ENCODE data around the gene TGFBR3. TPM values are rescaled to one million over a fixed set of nuclear protein-coding genes. Genes with fewer than 3 reads are reported as not detected.

The TGFBR3 gene
- total RNA-seq, 1 donor from 2014 or later = 2.5 TPM

- no peak overlapping the region for H3K27ac Mint-ChIP-seq (ENCODE audit: unreplicated experiment)
- no peaks in the 10 kb centered on the region for H3K27me3 ChIP-seq (ENCODE audit: insufficient read depth, low read length)
- H4K20me1 ChIP-seq (ENCODE audit: insufficient read depth, low read length) = no peaks in the 10 kb centered on the region
- H3K79me2 ChIP-seq (ENCODE audit: insufficient read depth, low read length) = no peaks in the 10 kb centered on the region
- H3K36me3 ChIP-seq (ENCODE audit: insufficient read depth, low read length) = no peaks in the 10 kb centered on the region
- H3K4me3 ChIP-seq (ENCODE audit: insufficient read depth, low read depth, low read length) = no peak overlapping the region
- TF ChIP-seq EZH2 (IDR thresholded peaks at IDR 0.05; ENCODE audit: insufficient read depth, low read length) (no peak), CTCF (IDR thresholded peaks at IDR 0.05; ENCODE audit: insufficient read depth, low read depth, low read length) (no peak)
- H3K4me3 Mint-ChIP-seq (ENCODE audit: unreplicated experiment) = no peak overlapping the region
- H3K9me3 ChIP-seq (ENCODE audit: insufficient read depth, low read depth, low read length) = no peaks in the 10 kb centered on the region
- H3K27ac ChIP-seq (ENCODE audit: low read depth, low read length) = no peak overlapping the region
- DNase-seq (ENCODE audit: low read depth) (no peak), FAIRE-seq (no peak)
- H3K36me3 Mint-ChIP-seq (ENCODE audit: low read depth, unreplicated experiment) = peaks cover 2% of the 10 kb centered on the region
- no peak overlapping the region for H3K4me2 ChIP-seq (ENCODE audit: low read length)
- no peaks in the 10 kb centered on the region for H3K4me1 ChIP-seq (ENCODE audit: insufficient read depth, low read length)
- H3K9ac ChIP-seq (ENCODE audit: low read length) = no peak overlapping the region
- peaks cover 2% of the 10 kb centered on the region for H3K9me3 Mint-ChIP-seq (ENCODE audit: unreplicated experiment)
- H2AFZ ChIP-seq (ENCODE audit: low read depth, low read length) = no peak overlapping the region
- H3K4me1 Mint-ChIP-seq (ENCODE audit: low read depth, unreplicated experiment) = no peaks in the 10 kb centered on the region
- peaks cover 2% of the 10 kb centered on the region for H3K27me3 Mint-ChIP-seq (ENCODE audit: low read depth, unreplicated experiment)
Observed at GRCh38 chr1:91718877-91719276, 167.1 kb downstream of the TGFBR3 start.

- H3K4me3 ChIP-seq (ENCODE audit: insufficient read depth, low read depth, low read length) = no peak overlapping the region
- DNase-seq (ENCODE audit: low read depth) (no peak), FAIRE-seq (no peak)
- no peak overlapping the region for H3K4me2 ChIP-seq (ENCODE audit: low read length)
- Mint-ChIP-seq H3K4me3 (ENCODE audit: unreplicated experiment) (no peak overlapping the region), H3K27ac (ENCODE audit: unreplicated experiment) (no peak overlapping the region), H3K4me1 (ENCODE audit: low read depth, unreplicated experiment) (no peaks in the 10 kb centered on the region), H3K27me3 (ENCODE audit: low read depth, unreplicated experiment) (peaks cover 2% of the 10 kb centered on the region), H3K9me3 (ENCODE audit: unreplicated experiment) (peaks cover 2% of the 10 kb centered on the region), H3K36me3 (ENCODE audit: low read depth, unreplicated experiment) (peaks cover 2% of the 10 kb centered on the region)
- H3K36me3 ChIP-seq (ENCODE audit: insufficient read depth, low read length) = no peaks in the 10 kb centered on the region
- H3K27ac ChIP-seq (ENCODE audit: low read depth, low read length) = no peak overlapping the region
- no peaks in the 10 kb centered on the region for H3K4me1 ChIP-seq (ENCODE audit: insufficient read depth, low read length)
- no peaks in the 10 kb centered on the region for H4K20me1 ChIP-seq (ENCODE audit: insufficient read depth, low read length)
- TF ChIP-seq CTCF (IDR thresholded peaks at IDR 0.05; ENCODE audit: insufficient read depth, low read depth, low read length) (no peak), EZH2 (IDR thresholded peaks at IDR 0.05; ENCODE audit: insufficient read depth, low read length) (no peak)
- no peaks in the 10 kb centered on the region for H3K79me2 ChIP-seq (ENCODE audit: insufficient read depth, low read length)
- H2AFZ ChIP-seq (ENCODE audit: low read depth, low read length) = no peak overlapping the region
- H3K9ac ChIP-seq (ENCODE audit: low read length) = no peak overlapping the region
- no peaks in the 10 kb centered on the region for H3K9me3 ChIP-seq (ENCODE audit: insufficient read depth, low read depth, low read length)
- no peaks in the 10 kb centered on the region for H3K27me3 ChIP-seq (ENCODE audit: insufficient read depth, low read length)
Observed at GRCh38 chr1:91718368-91718767, 167.6 kb downstream of the TGFBR3 start.

GRCh38 chr1:91717839-91718238 lies 168.1 kb downstream of the TGFBR3 start:
- no peaks in the 10 kb centered on the region for H3K36me3 ChIP-seq (ENCODE audit: insufficient read depth, low read length)
- no peaks in the 10 kb centered on the region for H3K27me3 ChIP-seq (ENCODE audit: insufficient read depth, low read length)
- no peak for FAIRE-seq
- H2AFZ ChIP-seq (ENCODE audit: low read depth, low read length) = no peak overlapping the region
- no peak overlapping the region for H3K27ac ChIP-seq (ENCODE audit: low read depth, low read length)
- Mint-ChIP-seq H3K9me3 (ENCODE audit: unreplicated experiment) (peaks cover 2% of the 10 kb centered on the region), H3K27me3 (ENCODE audit: low read depth, unreplicated experiment) (peaks cover 2% of the 10 kb centered on the region), H3K4me3 (ENCODE audit: unreplicated experiment) (no peak overlapping the region), H3K4me1 (ENCODE audit: low read depth, unreplicated experiment) (no peaks in the 10 kb centered on the region), H3K27ac (ENCODE audit: unreplicated experiment) (no peak overlapping the region), H3K36me3 (ENCODE audit: low read depth, unreplicated experiment) (peaks cover 2% of the 10 kb centered on the region)
- no peaks in the 10 kb centered on the region for H4K20me1 ChIP-seq (ENCODE audit: insufficient read depth, low read length)
- H3K79me2 ChIP-seq (ENCODE audit: insufficient read depth, low read length) = no peaks in the 10 kb centered on the region
- no peaks in the 10 kb centered on the region for H3K9me3 ChIP-seq (ENCODE audit: insufficient read depth, low read depth, low read length)
- H3K9ac ChIP-seq (ENCODE audit: low read length) = no peak overlapping the region
- no peak for DNase-seq (ENCODE audit: low read depth)
- no peak overlapping the region for H3K4me2 ChIP-seq (ENCODE audit: low read length)
- H3K4me1 ChIP-seq (ENCODE audit: insufficient read depth, low read length) = no peaks in the 10 kb centered on the region
- H3K4me3 ChIP-seq (ENCODE audit: insufficient read depth, low read depth, low read length) = no peak overlapping the region
- TF ChIP-seq EZH2 (IDR thresholded peaks at IDR 0.05; ENCODE audit: insufficient read depth, low read length) (no peak), CTCF (IDR thresholded peaks at IDR 0.05; ENCODE audit: insufficient read depth, low read depth, low read length) (no peak)

All from astrocyte (in vitro differentiated cells and primary cell).